ENCODE data around the gene FBXL19. TPM values are rescaled to one million over a fixed set of nuclear protein-coding genes. Genes with fewer than 3 reads are reported as not detected.
A peak's percentile ranks its signal among the peaks of the same experiment; 100 is the strongest.

Gene FBXL19
- total and polyA plus RNA-seq, 2 of the 13 experiments (the other 11 are each of a cell fraction or from before 2014, with no cell fraction given): 6.0 to 13.7 TPM

DNA sequence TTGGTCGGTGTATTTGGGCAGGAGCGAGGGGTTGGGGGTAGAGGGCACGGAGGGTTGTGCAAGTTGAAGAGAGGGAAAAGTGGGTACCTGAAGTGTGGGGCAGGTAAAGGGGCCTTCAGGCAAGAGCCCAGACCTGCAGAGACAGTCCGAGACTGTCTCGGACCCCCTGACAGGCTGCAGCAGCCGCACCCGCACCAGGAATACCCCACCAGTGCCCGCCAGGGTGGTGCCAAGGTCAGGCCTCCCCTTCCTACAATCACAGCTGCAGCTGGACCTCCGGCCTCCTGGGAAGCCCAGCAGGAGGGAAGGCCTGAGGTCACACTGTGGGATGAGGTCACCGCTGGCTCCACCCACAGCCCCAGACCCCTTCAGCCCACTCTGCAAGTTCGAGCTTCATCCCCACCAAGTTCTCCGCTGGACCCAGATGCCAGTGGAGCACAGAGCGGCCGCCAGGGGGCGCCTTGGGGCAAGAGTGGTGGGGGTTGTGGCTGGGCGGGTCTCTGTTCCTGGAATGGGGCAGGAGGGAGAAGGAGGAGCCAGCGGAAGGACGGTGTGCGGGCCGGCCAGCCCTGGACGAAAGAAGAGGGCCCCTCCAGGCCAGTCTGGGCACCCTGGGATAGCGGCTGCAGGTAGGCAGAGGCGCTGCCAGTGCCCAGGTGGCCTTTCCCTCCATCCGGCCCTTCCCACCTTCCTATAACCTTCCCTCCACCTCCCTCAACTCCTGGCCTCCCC, 61.5 kb downstream of the FBXL19 start, which contains the start of gene HSD3B7 (continued):
- TF ChIP-seq, protein P1, sequence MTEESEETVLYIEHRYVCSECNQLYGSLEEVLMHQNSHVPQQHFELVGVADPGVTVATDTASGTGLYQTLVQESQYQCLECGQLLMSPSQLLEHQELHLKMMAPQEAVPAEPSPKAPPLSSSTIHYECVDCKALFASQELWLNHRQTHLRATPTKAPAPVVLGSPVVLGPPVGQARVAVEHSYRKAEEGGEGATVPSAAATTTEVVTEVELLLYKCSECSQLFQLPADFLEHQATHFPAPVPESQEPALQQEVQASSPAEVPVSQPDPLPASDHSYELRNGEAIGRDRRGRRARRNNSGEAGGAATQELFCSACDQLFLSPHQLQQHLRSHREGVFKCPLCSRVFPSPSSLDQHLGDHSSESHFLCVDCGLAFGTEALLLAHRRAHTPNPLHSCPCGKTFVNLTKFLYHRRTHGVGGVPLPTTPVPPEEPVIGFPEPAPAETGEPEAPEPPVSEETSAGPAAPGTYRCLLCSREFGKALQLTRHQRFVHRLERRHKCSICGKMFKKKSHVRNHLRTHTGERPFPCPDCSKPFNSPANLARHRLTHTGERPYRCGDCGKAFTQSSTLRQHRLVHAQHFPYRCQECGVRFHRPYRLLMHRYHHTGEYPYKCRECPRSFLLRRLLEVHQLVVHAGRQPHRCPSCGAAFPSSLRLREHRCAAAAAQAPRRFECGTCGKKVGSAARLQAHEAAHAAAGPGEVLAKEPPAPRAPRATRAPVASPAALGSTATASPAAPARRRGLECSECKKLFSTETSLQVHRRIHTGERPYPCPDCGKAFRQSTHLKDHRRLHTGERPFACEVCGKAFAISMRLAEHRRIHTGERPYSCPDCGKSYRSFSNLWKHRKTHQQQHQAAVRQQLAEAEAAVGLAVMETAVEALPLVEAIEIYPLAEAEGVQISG (CRISPR knock-in tag; IDR thresholded peaks at IDR 0.05): peak; percentile 40
- 0 out of 2 replicates have a peak, but pooled peaks have one; percentile 59 for TF ChIP-seq NKX3-1 (CRISPR knock-in tag; IDR thresholded peaks at IDR 0.05)
- no peak for TF ChIP-seq FLYWCH1 (CRISPR knock-in tag; IDR thresholded peaks at IDR 0.05)
- no peak for TF ChIP-seq GATAD2A (CRISPR knock-in tag; IDR thresholded peaks at IDR 0.05)
- TF ChIP-seq, protein P2, sequence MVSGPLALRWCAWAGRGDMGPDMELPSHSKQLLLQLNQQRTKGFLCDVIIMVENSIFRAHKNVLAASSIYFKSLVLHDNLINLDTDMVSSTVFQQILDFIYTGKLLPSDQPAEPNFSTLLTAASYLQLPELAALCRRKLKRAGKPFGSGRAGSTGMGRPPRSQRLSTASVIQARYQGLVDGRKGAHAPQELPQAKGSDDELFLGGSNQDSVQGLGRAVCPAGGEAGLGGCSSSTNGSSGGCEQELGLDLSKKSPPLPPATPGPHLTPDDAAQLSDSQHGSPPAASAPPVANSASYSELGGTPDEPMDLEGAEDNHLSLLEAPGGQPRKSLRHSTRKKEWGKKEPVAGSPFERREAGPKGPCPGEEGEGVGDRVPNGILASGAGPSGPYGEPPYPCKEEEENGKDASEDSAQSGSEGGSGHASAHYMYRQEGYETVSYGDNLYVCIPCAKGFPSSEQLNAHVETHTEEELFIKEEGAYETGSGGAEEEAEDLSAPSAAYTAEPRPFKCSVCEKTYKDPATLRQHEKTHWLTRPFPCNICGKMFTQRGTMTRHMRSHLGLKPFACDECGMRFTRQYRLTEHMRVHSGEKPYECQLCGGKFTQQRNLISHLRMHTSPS (CRISPR knock-in tag; IDR thresholded peaks at IDR 0.05; ENCODE audit: low read depth): no peak
- peak; percentile 59; the same call in 1 of the 2 replicates for TF ChIP-seq TAF1 (CRISPR knock-in tag; IDR thresholded peaks at IDR 0.05)
- TF ChIP-seq, protein P3, sequence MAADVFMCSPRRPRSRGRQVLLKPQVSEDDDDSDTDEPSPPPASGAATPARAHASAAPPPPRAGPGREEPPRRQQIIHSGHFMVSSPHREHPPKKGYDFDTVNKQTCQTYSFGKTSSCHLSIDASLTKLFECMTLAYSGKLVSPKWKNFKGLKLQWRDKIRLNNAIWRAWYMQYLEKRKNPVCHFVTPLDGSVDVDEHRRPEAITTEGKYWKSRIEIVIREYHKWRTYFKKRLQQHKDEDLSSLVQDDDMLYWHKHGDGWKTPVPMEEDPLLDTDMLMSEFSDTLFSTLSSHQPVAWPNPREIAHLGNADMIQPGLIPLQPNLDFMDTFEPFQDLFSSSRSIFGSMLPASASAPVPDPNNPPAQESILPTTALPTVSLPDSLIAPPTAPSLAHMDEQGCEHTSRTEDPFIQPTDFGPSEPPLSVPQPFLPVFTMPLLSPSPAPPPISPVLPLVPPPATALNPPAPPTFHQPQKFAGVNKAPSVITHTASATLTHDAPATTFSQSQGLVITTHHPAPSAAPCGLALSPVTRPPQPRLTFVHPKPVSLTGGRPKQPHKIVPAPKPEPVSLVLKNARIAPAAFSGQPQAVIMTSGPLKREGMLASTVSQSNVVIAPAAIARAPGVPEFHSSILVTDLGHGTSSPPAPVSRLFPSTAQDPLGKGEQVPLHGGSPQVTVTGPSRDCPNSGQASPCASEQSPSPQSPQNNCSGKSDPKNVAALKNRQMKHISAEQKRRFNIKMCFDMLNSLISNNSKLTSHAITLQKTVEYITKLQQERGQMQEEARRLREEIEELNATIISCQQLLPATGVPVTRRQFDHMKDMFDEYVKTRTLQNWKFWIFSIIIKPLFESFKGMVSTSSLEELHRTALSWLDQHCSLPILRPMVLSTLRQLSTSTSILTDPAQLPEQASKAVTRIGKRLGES (CRISPR knock-in tag; IDR thresholded peaks at IDR 0.05; ENCODE audit: borderline replicate concordance): no peak
- peak; percentile 68 for TF ChIP-seq ZNF605 (CRISPR knock-in tag; IDR thresholded peaks at IDR 0.05)
- TF ChIP-seq, protein P4, sequence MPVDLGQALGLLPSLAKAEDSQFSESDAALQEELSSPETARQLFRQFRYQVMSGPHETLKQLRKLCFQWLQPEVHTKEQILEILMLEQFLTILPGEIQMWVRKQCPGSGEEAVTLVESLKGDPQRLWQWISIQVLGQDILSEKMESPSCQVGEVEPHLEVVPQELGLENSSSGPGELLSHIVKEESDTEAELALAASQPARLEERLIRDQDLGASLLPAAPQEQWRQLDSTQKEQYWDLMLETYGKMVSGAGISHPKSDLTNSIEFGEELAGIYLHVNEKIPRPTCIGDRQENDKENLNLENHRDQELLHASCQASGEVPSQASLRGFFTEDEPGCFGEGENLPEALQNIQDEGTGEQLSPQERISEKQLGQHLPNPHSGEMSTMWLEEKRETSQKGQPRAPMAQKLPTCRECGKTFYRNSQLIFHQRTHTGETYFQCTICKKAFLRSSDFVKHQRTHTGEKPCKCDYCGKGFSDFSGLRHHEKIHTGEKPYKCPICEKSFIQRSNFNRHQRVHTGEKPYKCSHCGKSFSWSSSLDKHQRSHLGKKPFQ (CRISPR knock-in tag; IDR thresholded peaks at IDR 0.05; ENCODE audit: insufficient replicate concordance): no peak
- TF ChIP-seq CBX1 (IDR thresholded peaks at IDR 0.05; ENCODE audit: low read depth): peak; percentile 44
- TF ChIP-seq JDP2 (CRISPR knock-in tag; IDR thresholded peaks at IDR 0.05; ENCODE audit: borderline replicate concordance): no peak
- TF ChIP-seq ZNF850 (CRISPR knock-in tag; conservative IDR thresholded peaks at IDR 0.05): no peak
- peak; percentile 66 for TF ChIP-seq MIER2 (CRISPR knock-in tag; IDR thresholded peaks at IDR 0.05)
- TF ChIP-seq NCOA2 (CRISPR knock-in tag; IDR thresholded peaks at IDR 0.05): peak; percentile 51; the same call in 1 of the 2 replicates
- no peak for TF ChIP-seq SMAD9 (CRISPR knock-in tag; IDR thresholded peaks at IDR 0.05)
- TF ChIP-seq NFKB2 (CRISPR knock-in tag; IDR thresholded peaks at IDR 0.05; ENCODE audit: borderline replicate concordance): peak; percentile 35; the same call in 1 of the 2 replicates
- TF ChIP-seq, protein P5, sequence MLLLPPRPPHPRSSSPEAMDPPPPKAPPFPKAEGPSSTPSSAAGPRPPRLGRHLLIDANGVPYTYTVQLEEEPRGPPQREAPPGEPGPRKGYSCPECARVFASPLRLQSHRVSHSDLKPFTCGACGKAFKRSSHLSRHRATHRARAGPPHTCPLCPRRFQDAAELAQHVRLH (CRISPR knock-in tag; IDR thresholded peaks at IDR 0.05; ENCODE audit: borderline replicate concordance, low read depth): peak; percentile 74; the same call in 1 of the 2 replicates
- TF ChIP-seq, protein P6, sequence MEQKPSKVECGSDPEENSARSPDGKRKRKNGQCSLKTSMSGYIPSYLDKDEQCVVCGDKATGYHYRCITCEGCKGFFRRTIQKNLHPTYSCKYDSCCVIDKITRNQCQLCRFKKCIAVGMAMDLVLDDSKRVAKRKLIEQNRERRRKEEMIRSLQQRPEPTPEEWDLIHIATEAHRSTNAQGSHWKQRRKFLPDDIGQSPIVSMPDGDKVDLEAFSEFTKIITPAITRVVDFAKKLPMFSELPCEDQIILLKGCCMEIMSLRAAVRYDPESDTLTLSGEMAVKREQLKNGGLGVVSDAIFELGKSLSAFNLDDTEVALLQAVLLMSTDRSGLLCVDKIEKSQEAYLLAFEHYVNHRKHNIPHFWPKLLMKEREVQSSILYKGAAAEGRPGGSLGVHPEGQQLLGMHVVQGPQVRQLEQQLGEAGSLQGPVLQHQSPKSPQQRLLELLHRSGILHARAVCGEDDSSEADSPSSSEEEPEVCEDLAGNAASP (CRISPR knock-in tag; IDR thresholded peaks at IDR 0.05; ENCODE audit: borderline replicate concordance): peak; percentile 65

Measured in HepG2 (cell line).